ENCODE data around the gene NRG3.

Gene NRG3

GRCh38 chr10:82289945-82290344 is 415.0 kb downstream of the NRG3 start (continued):
- TF ChIP-seq ZBTB11 (tag by site-specific recombination; conservative IDR thresholded peaks at IDR 0.05; ENCODE audit: low read depth) (no peak), ZBTB1 (tag by site-specific recombination; IDR thresholded peaks at IDR 0.05) (no peak), ZNF624 (tag by site-specific recombination; IDR thresholded peaks at IDR 0.05) (no peak)

GRCh38 chr10:82294874-82295378 is 419.9 kb downstream of the NRG3 start:
- no peaks in the 10 kb centered on the region for H3K4me1 ChIP-seq (ENCODE audit: control insufficient read depth, insufficient read depth, low read length)
- no peaks in the 10 kb centered on the region for H3K36me3 ChIP-seq (ENCODE audit: control insufficient read depth in 2 of 2, insufficient read depth in 1 of 2, low read length in 2 of 2)
- CTCF ChIA-PET = no interaction called here
- no peak overlapping the region for H3K4me3 ChIP-seq (ENCODE audit: low read depth, low read length)
- POLR2A ChIA-PET = no interaction called here
- no peak overlapping the region for H3K27ac ChIP-seq (ENCODE audit: extremely low read depth, low read depth, low read length)
- TF ChIP-seq ZNF423 (tag by site-specific recombination; IDR thresholded peaks at IDR 0.05) = no peak
- no peak for TF ChIP-seq KLF10 (tag by site-specific recombination; IDR thresholded peaks at IDR 0.05)
- TF ChIP-seq ZNF350 (tag by site-specific recombination; IDR thresholded peaks at IDR 0.05) = no peak
- no peak for TF ChIP-seq ZNF624 (tag by site-specific recombination; IDR thresholded peaks at IDR 0.05)
- no peak for TF ChIP-seq ZSCAN23 (tag by site-specific recombination; IDR thresholded peaks at IDR 0.05)
- TF ChIP-seq ZFP3 (tag by site-specific recombination; IDR thresholded peaks at IDR 0.05; ENCODE audit: low read depth) = no peak
- no peak for TF ChIP-seq GLI4 (tag by site-specific recombination; IDR thresholded peaks at IDR 0.05)
- TF ChIP-seq MEIS1 (CRISPR knock-in tag; IDR thresholded peaks at IDR 0.05; ENCODE audit: borderline replicate concordance) = no peak
- TF ChIP-seq ZNF280C (tag by site-specific recombination; IDR thresholded peaks at IDR 0.05) = no peak
- no peak for TF ChIP-seq ZNF169 (tag by site-specific recombination; IDR thresholded peaks at IDR 0.05)
- no peak for TF ChIP-seq SETDB1 (IDR thresholded peaks at IDR 0.05; ENCODE audit: insufficient read length, low read length)
- H3K9me3 ChIP-seq (ENCODE audit: control insufficient read depth, insufficient read depth, low read depth, low read length) = no peaks in the 10 kb centered on the region

GRCh38 chr10:82308641-82309040 is 433.6 kb downstream of the NRG3 start:
- ChIA-PET POLR2A (no interaction called here), CTCF (no interaction called here)
- no peak overlapping the region for H3K27ac ChIP-seq (ENCODE audit: extremely low read depth, low read depth, low read length)
- no peak for TF ChIP-seq ZNF292 (tag by site-specific recombination; IDR thresholded peaks at IDR 0.05; ENCODE audit: borderline replicate concordance, low read depth)
- no peak for TF ChIP-seq ZNF362 (tag by site-specific recombination; IDR thresholded peaks at IDR 0.05)
- TF ChIP-seq ZBTB21 (tag by site-specific recombination; IDR thresholded peaks at IDR 0.05) = no peak
- TF ChIP-seq ZNF571 (tag by site-specific recombination; IDR thresholded peaks at IDR 0.05) = no peak
- TF ChIP-seq SALL2 (tag by site-specific recombination; IDR thresholded peaks at IDR 0.05; ENCODE audit: borderline replicate concordance) = no peak
- no peak for TF ChIP-seq ZIC2 (tag by site-specific recombination; IDR thresholded peaks at IDR 0.05)
- no peak for TF ChIP-seq ZNF324 (tag by site-specific recombination; IDR thresholded peaks at IDR 0.05)
- no peak for TF ChIP-seq ZFP69B (tag by site-specific recombination; IDR thresholded peaks at IDR 0.05)
- no peak for TF ChIP-seq ZNF214 (tag by site-specific recombination; IDR thresholded peaks at IDR 0.05; ENCODE audit: borderline replicate concordance)
- no peak for TF ChIP-seq ZNF558 (tag by site-specific recombination; IDR thresholded peaks at IDR 0.05)
- TF ChIP-seq ZNF621 (tag by site-specific recombination; IDR thresholded peaks at IDR 0.05) = no peak
- no peak for TF ChIP-seq ZNF280D (tag by site-specific recombination; IDR thresholded peaks at IDR 0.05)
- no peak for TF ChIP-seq ZNF555 (tag by site-specific recombination; conservative IDR thresholded peaks at IDR 0.05)
- no peak overlapping the region for H3K4me3 ChIP-seq (ENCODE audit: low read depth, low read length)
- H3K4me1 ChIP-seq (ENCODE audit: control insufficient read depth, insufficient read depth, low read length) = no peaks in the 10 kb centered on the region
- no peaks in the 10 kb centered on the region for H3K36me3 ChIP-seq (ENCODE audit: control insufficient read depth in 2 of 2, insufficient read depth in 1 of 2, low read length in 2 of 2)
- no peaks in the 10 kb centered on the region for H3K9me3 ChIP-seq (ENCODE audit: control insufficient read depth, insufficient read depth, low read depth, low read length)

Measured in HEK293 (cell line).